RWPE1 (cell line): Measurements from ENCODE around the gene RAG1.

Experiments
- CTCF ChIA-PET: fragments of 350-600 bp; sonication (Branson Sonifier 250); formaldehyde crosslinking; extraction: SDS; loops from one replicate; lab custom pipeline; 2021; lab: Yijun Ruan, JAX
- POLR2A ChIA-PET: fragments of 400-600 bp; formaldehyde crosslinking; extraction: SDS; loops from one replicate; lab custom pipeline; 2020; ENCODE audit warnings: antibody characterized with exemption; ENCODE audit not compliant: low non-redundant PET; lab: Yijun Ruan, JAX
- DNase-seq: peaks from one replicate; pipeline ENCODE4 v3.0.0; 2012; ENCODE audit warnings: low spot score
- H3K27ac ChIP-seq: fragments of 450-650 bp; 2 replicates; pipeline ENCODE4 v1.5.1; 2017
- TF ChIP-seq, protein P1 (sequence below): fragments of 450-650 bp; conservative IDR thresholded peaks from 2 replicates; pipeline ENCODE4 v1.5.1; 2017; ENCODE audit warnings: low read depth, mild to moderate bottlenecking

RAG1 gene

DNA sequence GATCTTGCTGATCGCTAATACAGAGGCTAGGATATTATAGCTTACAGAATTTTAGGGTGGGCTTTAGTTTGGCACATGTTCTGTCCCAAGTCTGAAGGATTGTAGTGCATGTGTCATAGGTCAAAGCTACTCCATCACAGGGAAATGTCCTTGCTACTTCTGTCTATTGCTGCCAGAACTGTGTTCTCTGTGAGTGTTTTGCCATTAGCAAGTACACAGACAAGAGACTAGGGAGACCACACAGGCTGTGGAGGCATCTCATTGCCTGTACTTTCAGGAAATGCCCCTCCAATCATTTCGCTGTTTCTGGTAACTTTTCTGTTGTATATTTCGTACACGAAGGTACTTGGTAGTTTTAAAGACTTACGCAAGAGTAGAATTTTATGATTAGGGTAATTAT, 55.7 kb downstream of the RAG1 start:
- H3K27ac ChIP-seq, result no peak overlapping the region
- DNase-seq, result no peak
- ChIA-PET POLR2A (no interaction called here), CTCF (interaction anchor here (0.6 to 1.0 kb wide), 4 partner anchors 59 to 339 kb away, joined by 3 to 5 read pairs (median 3); no protein-coding TSS in a partner anchor)
- TF ChIP-seq, protein P1, sequence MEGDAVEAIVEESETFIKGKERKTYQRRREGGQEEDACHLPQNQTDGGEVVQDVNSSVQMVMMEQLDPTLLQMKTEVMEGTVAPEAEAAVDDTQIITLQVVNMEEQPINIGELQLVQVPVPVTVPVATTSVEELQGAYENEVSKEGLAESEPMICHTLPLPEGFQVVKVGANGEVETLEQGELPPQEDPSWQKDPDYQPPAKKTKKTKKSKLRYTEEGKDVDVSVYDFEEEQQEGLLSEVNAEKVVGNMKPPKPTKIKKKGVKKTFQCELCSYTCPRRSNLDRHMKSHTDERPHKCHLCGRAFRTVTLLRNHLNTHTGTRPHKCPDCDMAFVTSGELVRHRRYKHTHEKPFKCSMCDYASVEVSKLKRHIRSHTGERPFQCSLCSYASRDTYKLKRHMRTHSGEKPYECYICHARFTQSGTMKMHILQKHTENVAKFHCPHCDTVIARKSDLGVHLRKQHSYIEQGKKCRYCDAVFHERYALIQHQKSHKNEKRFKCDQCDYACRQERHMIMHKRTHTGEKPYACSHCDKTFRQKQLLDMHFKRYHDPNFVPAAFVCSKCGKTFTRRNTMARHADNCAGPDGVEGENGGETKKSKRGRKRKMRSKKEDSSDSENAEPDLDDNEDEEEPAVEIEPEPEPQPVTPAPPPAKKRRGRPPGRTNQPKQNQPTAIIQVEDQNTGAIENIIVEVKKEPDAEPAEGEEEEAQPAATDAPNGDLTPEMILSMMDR, result no peak

- TF ChIP-seq, protein P1, result no peak
- ChIA-PET CTCF (no interaction called here), POLR2A (no interaction called here)
- H3K27ac ChIP-seq, result no peak overlapping the region
- DNase-seq, result no peak
These were observed 59.2 kb downstream of the RAG1 start for GRCh38 chr11:36627006-36627405.

GRCh38 chr11:36627471-36627870, 59.7 kb downstream of the RAG1 start:
- ChIA-PET POLR2A (no interaction called here), CTCF (interaction anchor here (0.5 kb wide), 1 partner anchor 108 kb away, joined by 6 read pairs; no protein-coding TSS in a partner anchor)
- no peak overlapping the region for H3K27ac ChIP-seq
- no peak for DNase-seq
- TF ChIP-seq, protein P1, result no peak

GRCh38 chr11:36628141-36628540, 60.3 kb downstream of the RAG1 start:
- DNase-seq, result no peak
- CTCF ChIA-PET, result interaction anchor here (0.5 kb wide), 1 partner anchor 108 kb away, joined by 6 read pairs; no protein-coding TSS in a partner anchor
- H3K27ac ChIP-seq, result no peak overlapping the region
- TF ChIP-seq, protein P1, result no peak
- POLR2A ChIA-PET, result no interaction called here

GRCh38 chr11:36628765-36629244, 61.0 kb downstream of the RAG1 start:
- no peak for DNase-seq
- no peak overlapping the region for H3K27ac ChIP-seq
- TF ChIP-seq, protein P1, result no peak
- POLR2A ChIA-PET, result no interaction called here
- CTCF ChIA-PET, result no interaction called here
